MM.1S (cell line): Measurements from ENCODE around the gene RCAN1.

Source experiments
- DNase-seq: peaks from one replicate; pipeline ENCODE4 v3.0.0-alpha.2; 2015
- H2AFZ ChIP-seq: fragments of 300-600 bp; sonication (generic); 2 replicates; pipeline ENCODE4 v1.6.0; 2016; ENCODE audit warnings: antibody characterized with exemption, low read length
- H3F3A ChIP-seq: fragments of 300-600 bp; sonication (generic); 2 replicates; pipeline ENCODE4 v1.6.1; 2016; ENCODE audit warnings: mild to moderate bottlenecking, antibody characterized with exemption, low read length, moderate library complexity, mixed read lengths; ENCODE audit not compliant: insufficient read depth
- H3K27ac ChIP-seq: fragments of 300-600 bp; sonication (generic); 2 replicates; pipeline ENCODE4 v1.5.1; 2016; ENCODE audit warnings: mild to moderate bottlenecking, low read length
- H3K27me3 ChIP-seq: fragments of 300-600 bp; sonication (generic); replicated peaks from 2 replicates; pipeline ENCODE4 v1.6.0; 2016; ENCODE audit warnings: low read length; ENCODE audit not compliant: insufficient read depth
- H3K36me3 ChIP-seq: fragments of 300-600 bp; sonication (generic); replicated peaks from 2 replicates; pipeline ENCODE4 v1.6.1; 2016; ENCODE audit warnings: mild to moderate bottlenecking, low read length, mixed read lengths; ENCODE audit not compliant: insufficient read depth
- H3K4me1 ChIP-seq: fragments of 300-600 bp; sonication (generic); 2 replicates; pipeline ENCODE4 v1.6.1; 2016; ENCODE audit warnings: low read length, mixed read lengths
- H3K4me2 ChIP-seq: fragments of 300-600 bp; sonication (generic); 2 replicates; pipeline ENCODE4 v1.6.0; 2016; ENCODE audit warnings: low read depth, low read length
- H3K4me3 ChIP-seq: fragments of 300-600 bp; sonication (generic); 2 replicates; pipeline ENCODE4 v1.5.1; 2016; ENCODE audit warnings: low read length, mixed read lengths
- H3K79me2 ChIP-seq: fragments of 300-600 bp; sonication (generic); 2 replicates; pipeline ENCODE4 v1.6.1; 2016; ENCODE audit warnings: mixed run types, low read length, mixed read lengths
- H3K9ac ChIP-seq: fragments of 300-600 bp; sonication (generic); 2 replicates; pipeline ENCODE4 v1.6.1; 2016; ENCODE audit warnings: low read length, mixed read lengths
- H3K9me2 ChIP-seq: fragments of 300-600 bp; sonication (generic); replicated peaks from 2 replicates; pipeline ENCODE4 v1.6.1; 2016; ENCODE audit warnings: mild to moderate bottlenecking, low read length, mixed read lengths; ENCODE audit not compliant: insufficient read depth
- H3K9me3 ChIP-seq: fragments of 300-600 bp; sonication (generic); replicated peaks from 2 replicates; pipeline ENCODE4 v1.6.1; 2016; ENCODE audit warnings: mild to moderate bottlenecking, low read length, mixed read lengths; ENCODE audit not compliant: insufficient read depth
- H4K20me1 ChIP-seq: fragments of 300-600 bp; sonication (generic); 2 replicates; pipeline ENCODE4 v1.6.1; 2016; ENCODE audit warnings: mild to moderate bottlenecking, low read length, moderate library complexity, mixed read lengths; ENCODE audit not compliant: insufficient read depth
- EZH2 ChIP-seq: fragments of 300-600 bp; sonication (generic); optimal IDR thresholded peaks from 2 replicates; pipeline ENCODE3; 2017; ENCODE audit warnings: low read depth, mild to moderate bottlenecking, antibody characterized with exemption, low read length, mixed read lengths
- EZH2phosphoT487 ChIP-seq: fragments of 300-600 bp; sonication (generic); IDR thresholded peaks from 2 replicates; pipeline ENCODE4 v1.6.1; 2018; ENCODE audit warnings: antibody characterized with exemption, low read length
- TF ChIP-seq, protein P1 (sequence below): fragments of 300-600 bp; sonication (generic); IDR thresholded peaks from 2 replicates; pipeline ENCODE4 v1.5.1; 2016; ENCODE audit warnings: antibody characterized with exemption, low read length, mixed read lengths

The RCAN1 gene

DNA sequence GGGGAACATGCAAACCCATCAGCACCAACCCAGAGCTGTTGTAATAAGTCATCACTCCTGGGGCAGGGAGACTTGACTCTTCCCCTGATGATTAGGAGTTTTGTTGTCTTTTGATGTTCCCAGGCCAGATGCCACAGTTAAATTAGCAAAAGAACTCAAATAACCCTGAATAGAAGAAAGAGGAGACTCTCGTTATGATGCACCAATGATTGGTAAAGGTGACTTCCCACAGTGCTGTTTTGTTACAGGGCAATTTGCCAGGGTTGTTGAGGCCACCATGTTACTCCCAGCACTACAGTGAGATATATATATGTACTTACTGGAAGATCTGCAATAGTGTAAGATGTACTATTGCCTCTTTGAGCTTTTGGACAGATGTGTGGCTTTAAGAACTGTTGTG is 24.3 kb upstream of the RCAN1 start:
- peaks cover 31% of the 10 kb centered on the region for H3K4me1 ChIP-seq

DNA sequence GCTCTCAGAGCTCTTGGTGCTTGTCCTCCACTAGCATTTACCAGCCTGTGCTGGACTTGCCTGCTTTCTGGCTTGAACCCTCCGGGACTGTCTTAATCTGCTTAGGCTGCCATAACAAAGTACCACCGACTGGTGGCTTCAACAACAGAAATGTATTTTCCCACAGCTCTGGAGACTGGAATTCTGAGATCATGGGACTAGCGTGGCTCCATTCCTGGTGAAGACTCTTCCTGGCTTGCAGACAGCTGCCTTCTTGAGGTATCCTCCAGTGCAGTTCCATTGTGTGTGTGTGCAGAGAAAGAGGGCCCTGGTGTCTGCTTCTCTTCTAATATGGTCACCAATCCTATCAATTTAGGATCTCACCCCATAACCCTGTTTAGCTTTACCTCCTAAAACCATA is 22.0 kb upstream of the RCAN1 start:
- H3K79me2 ChIP-seq = no peaks in the 10 kb centered on the region
- TF ChIP-seq EZH2phosphoT487 = no peak
- no peak for TF ChIP-seq EZH2
- TF ChIP-seq, protein P1, sequence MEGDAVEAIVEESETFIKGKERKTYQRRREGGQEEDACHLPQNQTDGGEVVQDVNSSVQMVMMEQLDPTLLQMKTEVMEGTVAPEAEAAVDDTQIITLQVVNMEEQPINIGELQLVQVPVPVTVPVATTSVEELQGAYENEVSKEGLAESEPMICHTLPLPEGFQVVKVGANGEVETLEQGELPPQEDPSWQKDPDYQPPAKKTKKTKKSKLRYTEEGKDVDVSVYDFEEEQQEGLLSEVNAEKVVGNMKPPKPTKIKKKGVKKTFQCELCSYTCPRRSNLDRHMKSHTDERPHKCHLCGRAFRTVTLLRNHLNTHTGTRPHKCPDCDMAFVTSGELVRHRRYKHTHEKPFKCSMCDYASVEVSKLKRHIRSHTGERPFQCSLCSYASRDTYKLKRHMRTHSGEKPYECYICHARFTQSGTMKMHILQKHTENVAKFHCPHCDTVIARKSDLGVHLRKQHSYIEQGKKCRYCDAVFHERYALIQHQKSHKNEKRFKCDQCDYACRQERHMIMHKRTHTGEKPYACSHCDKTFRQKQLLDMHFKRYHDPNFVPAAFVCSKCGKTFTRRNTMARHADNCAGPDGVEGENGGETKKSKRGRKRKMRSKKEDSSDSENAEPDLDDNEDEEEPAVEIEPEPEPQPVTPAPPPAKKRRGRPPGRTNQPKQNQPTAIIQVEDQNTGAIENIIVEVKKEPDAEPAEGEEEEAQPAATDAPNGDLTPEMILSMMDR = no peak
- H3K9me2 ChIP-seq = no peaks in the 10 kb centered on the region
- H2AFZ ChIP-seq = no peak overlapping the region
- no peaks in the 10 kb centered on the region for H3K36me3 ChIP-seq
- no peak overlapping the region for H3K4me2 ChIP-seq
- peaks cover 3% of the 10 kb centered on the region for H3F3A ChIP-seq
- no peaks in the 10 kb centered on the region for H3K27me3 ChIP-seq
- H3K4me1 ChIP-seq = peaks cover 26% of the 10 kb centered on the region
- DNase-seq = no peak
- H3K4me3 ChIP-seq = no peak overlapping the region
- no peaks in the 10 kb centered on the region for H3K9me3 ChIP-seq
- H3K27ac ChIP-seq = no peak overlapping the region
- no peak overlapping the region for H3K9ac ChIP-seq
- no peaks in the 10 kb centered on the region for H4K20me1 ChIP-seq

More for the DNA sequence above, 24.3 kb upstream of the RCAN1 start:
- Histone ChIP-seq H3F3A (peaks cover 3% of the 10 kb centered on the region), H3K27me3 (no peaks in the 10 kb centered on the region), H3K9ac (no peak overlapping the region), H3K9me2 (no peaks in the 10 kb centered on the region), H3K36me3 (no peaks in the 10 kb centered on the region), H3K4me3 (no peak overlapping the region), H3K9me3 (no peaks in the 10 kb centered on the region), H3K4me2 (no peak overlapping the region), H2AFZ (no peak overlapping the region), H3K27ac (no peak overlapping the region), H4K20me1 (no peaks in the 10 kb centered on the region), H3K79me2 (no peaks in the 10 kb centered on the region)
- TF ChIP-seq EZH2 (no peak), EZH2phosphoT487 (no peak)
- TF ChIP-seq, protein P1 = no peak
- DNase-seq = no peak

DNA sequence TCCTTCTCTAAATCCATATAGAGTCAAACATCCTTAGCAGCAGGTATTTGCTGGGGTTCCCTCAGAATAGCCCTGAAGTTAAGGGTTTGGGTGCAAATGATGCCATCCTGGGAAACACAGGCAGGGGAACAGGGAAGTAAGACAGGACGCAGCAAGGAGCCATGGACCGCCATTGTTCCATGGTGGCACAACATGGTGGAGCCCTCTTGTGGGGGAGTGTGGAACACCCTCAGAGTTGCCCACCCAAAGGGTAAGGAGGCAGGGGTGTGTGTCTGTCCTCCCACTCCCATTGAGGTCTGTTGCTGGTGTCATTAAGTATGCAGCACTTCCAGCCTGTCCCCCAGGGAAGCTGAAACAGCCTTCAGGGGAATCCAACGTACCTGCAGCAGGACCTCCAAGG is 20.4 kb upstream of the RCAN1 start:
- no peak overlapping the region for H3K4me2 ChIP-seq
- H3F3A ChIP-seq = no peaks in the 10 kb centered on the region; the same call in 1 of the 2 replicates
- H3K9me2 ChIP-seq = no peaks in the 10 kb centered on the region
- H3K27ac ChIP-seq = no peak overlapping the region
- H3K4me1 ChIP-seq = peaks cover 12% of the 10 kb centered on the region; the same call in 1 of the 2 replicates
- H2AFZ ChIP-seq = no peak overlapping the region
- no peak overlapping the region for H3K4me3 ChIP-seq
- H3K9ac ChIP-seq = no peak overlapping the region
- DNase-seq = no peak
- H3K36me3 ChIP-seq = no peaks in the 10 kb centered on the region
- H3K9me3 ChIP-seq = no peaks in the 10 kb centered on the region
- no peaks in the 10 kb centered on the region for H3K27me3 ChIP-seq
- TF ChIP-seq EZH2 = no peak
- TF ChIP-seq, protein P1 = peak; percentile 57
- no peaks in the 10 kb centered on the region for H3K79me2 ChIP-seq
- H4K20me1 ChIP-seq = no peaks in the 10 kb centered on the region
